ENCODE data around the gene CYB5R4. TPM values are rescaled to one million over a fixed set of nuclear protein-coding genes. Genes with fewer than 3 reads are reported as not detected.

The CYB5R4 gene
- total and polyA plus RNA-seq, 2 of the 8 experiments (the other 6 are each of a cell fraction or from before 2014, with no cell fraction given) = 2.8 to 14.6 TPM

GRCh38 chr6:83908813-83909212 is 49.3 kb downstream of the CYB5R4 start (continued):
- TF ChIP-seq KDM5A (IDR thresholded peaks at IDR 0.05; ENCODE audit: low read length) (no peak), TCF12 (IDR thresholded peaks at IDR 0.05; ENCODE audit: low read depth, low read length) (no peak), CEBPB (IDR thresholded peaks at IDR 0.05; ENCODE audit: low read depth, low read length) (no peak)
